Measurements from ENCODE around the gene CD5L. TPM values are rescaled to one million over a fixed set of nuclear protein-coding genes. Genes with fewer than 3 reads are reported as not detected.

CD5L gene
- total and polyA plus RNA-seq, 2 of the 13 experiments (the other 11 are each of a cell fraction or from before 2014, with no cell fraction given), result not detected

GRCh38 chr1:157880621-157881020 lies 39.0 kb upstream of the CD5L start:
- Histone ChIP-seq H3K36me3 (replicated peaks in 1 of 2; ENCODE audit: control insufficient read depth in 1 of 2, insufficient read depth in 2 of 2, low read length in 2 of 2) (no peaks in the 10 kb centered on the region), H3K27me3 (ENCODE audit: control insufficient read depth in 1 of 2, insufficient read depth in 2 of 2, low read length in 2 of 2) (no peaks in the 10 kb centered on the region), H3K4me3 (replicated peaks in 1 of 3; ENCODE audit: insufficient read depth in 1 of 3, low read depth in 2 of 3, low read length in 3 of 3) (no peak overlapping the region), H2AFZ (ENCODE audit: low read length) (no peak overlapping the region), H3K27ac (ENCODE audit: extremely low read length, insufficient read depth, low read length) (no peak overlapping the region), H3K9ac (ENCODE audit: insufficient read depth, low read depth, low read length) (no peak overlapping the region), H3K79me2 (ENCODE audit: insufficient read depth, low read length) (no peaks in the 10 kb centered on the region), H3K9me3 (ENCODE audit: low read length) (no peaks in the 10 kb centered on the region), H3K4me2 (ENCODE audit: low read depth, low read length) (no peak overlapping the region), H4K20me1 (ENCODE audit: insufficient read depth, low read length) (no peaks in the 10 kb centered on the region), H3K4me1 (ENCODE audit: insufficient read depth, low read length) (no peaks in the 10 kb centered on the region)
- in situ Hi-C loops (cut with HindIII; ENCODE audit: extremely low pct_ligation_motif_present, low pct_unique_long_range_greater_than_20kb) (no loop called here), intact Hi-C loops (cut with micrococcal nuclease; ENCODE audit: unreplicated experiment) (no loop called here)
- FAIRE-seq (no peak), ATAC-seq (no peak), DNase-seq (ENCODE audit: low spot score) (no peak)
- BruUV-seq (replicated peaks), result no TSS peak
- ChIA-PET CTCF (ENCODE audit: low intra/inter-chr PET ratio, low total read pairs) (no interaction called here), POLR2A (no interaction called here)
- TF ChIP-seq SALL2 (CRISPR knock-in tag; IDR thresholded peaks at IDR 0.05), result no peak
- no peak for TF ChIP-seq ZNF460 (CRISPR knock-in tag; IDR thresholded peaks at IDR 0.05; ENCODE audit: borderline replicate concordance)
- TF ChIP-seq TFAP4 (IDR thresholded peaks at IDR 0.05; ENCODE audit: borderline replicate concordance, low read depth), result no peak
- WGBS (ENCODE audit: low lambda C conversion rate), result 1% methylated on average over 4 of the region's 4 CpGs

- no peak overlapping the region for H3K27ac ChIP-seq (ENCODE audit: extremely low read length, insufficient read depth, low read length)
- in situ Hi-C loops (cut with HindIII; ENCODE audit: extremely low pct_ligation_motif_present, low pct_unique_long_range_greater_than_20kb), result loop anchor here (10.0 kb wide), 2 partner anchors 67 to 247 kb away; a partner anchor contains a TSS
- no peak overlapping the region for H3K4me2 ChIP-seq (ENCODE audit: low read depth, low read length)
- H3K9me3 ChIP-seq (ENCODE audit: low read length), result no peaks in the 10 kb centered on the region
- H3K4me3 ChIP-seq (replicated peaks in 1 of 3; ENCODE audit: insufficient read depth in 1 of 3, low read depth in 2 of 3, low read length in 3 of 3), result no peak overlapping the region
- no peaks in the 10 kb centered on the region for H3K4me1 ChIP-seq (ENCODE audit: insufficient read depth, low read length)
- no peak overlapping the region for H3K9ac ChIP-seq (ENCODE audit: insufficient read depth, low read depth, low read length)
- peak; percentile 84 for ATAC-seq
- no TSS peak for BruUV-seq (replicated peaks)
- no peaks in the 10 kb centered on the region for H3K36me3 ChIP-seq (replicated peaks in 1 of 2; ENCODE audit: control insufficient read depth in 1 of 2, insufficient read depth in 2 of 2, low read length in 2 of 2)
- intact Hi-C loops (cut with micrococcal nuclease; ENCODE audit: unreplicated experiment), result loop anchor here (1.0 to 2.0 kb wide), 2 partner anchors 70 to 247 kb away; no protein-coding TSS in a partner anchor
- peak; percentile 46 for FAIRE-seq
- H3K79me2 ChIP-seq (ENCODE audit: insufficient read depth, low read length), result no peaks in the 10 kb centered on the region
- WGBS (ENCODE audit: low lambda C conversion rate), result 0% methylated on average over 4 of the region's 4 CpGs
- peak; percentile 66 for TF ChIP-seq CTCF (CRISPR knock-in tag; IDR thresholded peaks at IDR 0.05)
- TF ChIP-seq RAD21 (CRISPR knock-in tag; IDR thresholded peaks at IDR 0.05), result 0 out of 2 replicates have a peak, but pooled peaks have one; percentile 22
- peak; percentile 60 for TF ChIP-seq STAG1 (CRISPR knock-in tag; IDR thresholded peaks at IDR 0.05)
- no peak for TF ChIP-seq ZNF644 (CRISPR knock-in tag; IDR thresholded peaks at IDR 0.05; ENCODE audit: low read depth)
- no peak for TF ChIP-seq ZBTB8A (CRISPR knock-in tag; IDR thresholded peaks at IDR 0.05; ENCODE audit: borderline replicate concordance, low read depth)
- TF ChIP-seq PBX2 (CRISPR knock-in tag; IDR thresholded peaks at IDR 0.05), result no peak
- no peak for TF ChIP-seq ZNF333 (CRISPR knock-in tag; IDR thresholded peaks at IDR 0.05; ENCODE audit: borderline replicate concordance)
- TF ChIP-seq SMC3 (IDR thresholded peaks at IDR 0.05; ENCODE audit: low read length), result peak; percentile 30; the same call in 1 of the 2 replicates
- no peak overlapping the region for H2AFZ ChIP-seq (ENCODE audit: low read length)
- POLR2A ChIA-PET, result no interaction called here
- CTCF ChIA-PET (ENCODE audit: low intra/inter-chr PET ratio, low total read pairs), result interaction anchor here (1.3 kb wide), 1 partner anchor 247 kb away, joined by 8 read pairs; no protein-coding TSS in a partner anchor
- H3K27me3 ChIP-seq (ENCODE audit: control insufficient read depth in 1 of 2, insufficient read depth in 2 of 2, low read length in 2 of 2), result no peaks in the 10 kb centered on the region
- DNase-seq (ENCODE audit: low spot score), result peak; percentile 45
- no peaks in the 10 kb centered on the region for H4K20me1 ChIP-seq (ENCODE audit: insufficient read depth, low read length)
Measured at GRCh38 chr1:157878059-157878458, 36.5 kb upstream of the CD5L start.

Measured in HepG2 (cell line).